ENCODE data around the gene ABCB6.
"Not testable (repeated sequence)": the region's sequence is repeated elsewhere in the genome, so short reads cannot be mapped to it uniquely, and the experiment has no call there.

ABCB6 gene

GRCh38 chr2:219213026-219213415, 5.7 kb downstream of the ABCB6 start:
- no peak for DNase-seq

GRCh38 chr2:219210886-219211362, 7.8 kb downstream of the ABCB6 start:
- DNase-seq: no peak

- no peak for DNase-seq
Observed at GRCh38 chr2:219210196-219210885, 8.4 kb downstream of the ABCB6 start.

GRCh38 chr2:219209236-219210195, 9.2 kb downstream of the ABCB6 start:
- DNase-seq: no peak

GRCh38 chr2:219207884-219208740, 10.6 kb downstream of the ABCB6 start:
- DNase-seq: no peak

- DNase-seq: no peak
Observed at GRCh38 chr2:219207134-219207883, 11.4 kb downstream of the ABCB6 start.

- DNase-seq: peak; percentile 97
Observed at GRCh38 chr2:219206328-219207133, 12.2 kb downstream of the ABCB6 start, which contains the start of gene ZFAND2B. TSS of gene ZFAND2B (plus strand) at chr2:219206782. CDS start at chr2:219206988, 206 bp downstream.

- DNase-seq: no peak
Observed at GRCh38 chr2:219205981-219206327, 12.8 kb downstream of the ABCB6 start.

GRCh38 chr2:219205165-219205538, 13.6 kb downstream of the ABCB6 start:
- no peak for DNase-seq

- DNase-seq: no peak
Observed at GRCh38 chr2:219204425-219205164, 14.2 kb downstream of the ABCB6 start.

GRCh38 chr2:219201331-219201730, 17.4 kb downstream of the ABCB6 start:
- not testable (repeated sequence) for DNase-seq

GRCh38 chr2:219200502-219201326, 18.0 kb downstream of the ABCB6 start:
- DNase-seq: not testable (repeated sequence)

- DNase-seq: no peak
Observed at GRCh38 chr2:219199470-219200211, 19.1 kb downstream of the ABCB6 start.

GRCh38 chr2:219198974-219199373, 19.8 kb downstream of the ABCB6 start:
- no peak for DNase-seq

GRCh38 chr2:219197388-219197787, 21.4 kb downstream of the ABCB6 start:
- DNase-seq: no peak

GRCh38 chr2:219186754-219187456, 31.9 kb downstream of the ABCB6 start:
- DNase-seq: no peak

- DNase-seq: no peak
Observed at GRCh38 chr2:219184121-219184520, 34.6 kb downstream of the ABCB6 start.

- no peak for DNase-seq
Observed at GRCh38 chr2:219183151-219183772, 35.5 kb downstream of the ABCB6 start.

Data from CD4-positive, alpha-beta T cell treated with Interleukin-17A for 4 hours (primary cell).